ENCODE results near the gene HAO2. TPM values are rescaled to one million over a fixed set of nuclear protein-coding genes. Genes with fewer than 3 reads are reported as not detected.
A peak's percentile ranks its signal among the peaks of the same experiment; 100 is the strongest.

HAO2 gene
- total RNA-seq, 4 donors from 2014 or later, result not detected

GRCh38 chr1:119367432-119368124 lies 1.0 kb upstream of the HAO2 start:
- ATAC-seq (ENCODE audit: low FRiP score), result peak; percentile 47
- TF ChIP-seq CTCF (IDR thresholded peaks at IDR 0.05), result peak in 2 of 3 donors; percentile 59 to 71
- DNase-seq (ENCODE audit: low spot score), result no peak

GRCh38 chr1:119370748-119371147 lies 2.2 kb downstream of the HAO2 start:
- DNase-seq (ENCODE audit: low spot score) (no peak), ATAC-seq (ENCODE audit: low FRiP score) (no peak)
- TF ChIP-seq CTCF (IDR thresholded peaks at IDR 0.05), result no peak

- ATAC-seq (ENCODE audit: low FRiP score) (no peak), DNase-seq (ENCODE audit: low spot score) (no peak)
- TF ChIP-seq CTCF (IDR thresholded peaks at IDR 0.05), result no peak
Observed at GRCh38 chr1:119371815-119372214, 3.2 kb downstream of the HAO2 start.

GRCh38 chr1:119372503-119373086 lies 4.0 kb downstream of the HAO2 start:
- ATAC-seq (ENCODE audit: low FRiP score) (no peak), DNase-seq (ENCODE audit: low spot score) (no peak)
- no peak for TF ChIP-seq CTCF (IDR thresholded peaks at IDR 0.05)

- ATAC-seq (ENCODE audit: low FRiP score), result peak; percentile 63
- no peak for DNase-seq (ENCODE audit: low spot score)
- TF ChIP-seq CTCF (IDR thresholded peaks at IDR 0.05), result no peak
Observed at GRCh38 chr1:119373465-119373864, 4.9 kb downstream of the HAO2 start.

- DNase-seq (ENCODE audit: low spot score) (no peak), ATAC-seq (ENCODE audit: low FRiP score) (peak; percentile 90)
- TF ChIP-seq CTCF (IDR thresholded peaks at IDR 0.05), result no peak
Observed at GRCh38 chr1:119374208-119374874, 5.8 kb downstream of the HAO2 start.

All from omental fat pad (tissue), 4 donors.